Brain microvascular endothelial cell (primary cell): Measurements from ENCODE around the gene NTNG1.

Source experiments
- DNase-seq: peaks from one replicate; pipeline ENCODE4 v3.0.0-alpha.2; 2020
- H3K27ac ChIP-seq: fragments of 250-450 bp; sonication (Bioruptor Pico); 2 replicates; pipeline ENCODE4 v1.5.1; 2020; ENCODE audit warnings: mild to moderate bottlenecking, moderate library complexity
- H3K27me3 ChIP-seq: fragments of 250-450 bp; sonication (Bioruptor Pico); replicated peaks from 2 replicates; pipeline ENCODE4 v1.5.1; 2020; ENCODE audit warnings: mild to moderate bottlenecking
- H3K36me3 ChIP-seq: fragments of 250-450 bp; sonication (Bioruptor Pico); replicated peaks from 2 replicates; pipeline ENCODE4 v1.5.1; 2020; ENCODE audit warnings: mild to moderate bottlenecking
- H3K4me3 ChIP-seq: 2 replicates; pipeline ENCODE4 v1.5.1; 2011; ENCODE audit warnings: low read depth, mild to moderate bottlenecking, control low read depth, low read length, moderate library complexity
- CTCF ChIP-seq: IDR thresholded peaks from 2 replicates; pipeline ENCODE4 v1.5.1; 2011; ENCODE audit warnings: low read depth, mild to moderate bottlenecking, moderate library complexity, low read length, control low read depth, inconsistent platforms; ENCODE audit errors: missing control alignments
- in situ Hi-C: cut with HindIII; loops from 2 replicates; pipeline ENCODE4 v1.10.0; 2017; ENCODE audit warnings: low sequenced_read_pairs, low pct_ligation_motif_present

Gene NTNG1

GRCh38 chr1:107378866-107379265, 238.0 kb downstream of the NTNG1 start:
- Histone ChIP-seq H3K27me3 (no peaks in the 10 kb centered on the region), H3K4me3 (no peak overlapping the region), H3K27ac (no peak overlapping the region), H3K36me3 (no peaks in the 10 kb centered on the region)
- TF ChIP-seq CTCF = no peak
- in situ Hi-C loops = no loop called here
- DNase-seq = no peak

- in situ Hi-C loops = no loop called here
- no peak for TF ChIP-seq CTCF
- H3K27me3 ChIP-seq = no peaks in the 10 kb centered on the region
- DNase-seq = no peak
- H3K36me3 ChIP-seq = no peaks in the 10 kb centered on the region
- H3K4me3 ChIP-seq = no peak overlapping the region
- H3K27ac ChIP-seq = no peak overlapping the region
Observed at GRCh38 chr1:107379826-107380225, 239.0 kb downstream of the NTNG1 start.

GRCh38 chr1:107389410-107390396, 248.9 kb downstream of the NTNG1 start:
- DNase-seq = no peak
- no peaks in the 10 kb centered on the region for H3K27me3 ChIP-seq
- TF ChIP-seq CTCF = no peak
- in situ Hi-C loops = no loop called here
- H3K27ac ChIP-seq = no peak overlapping the region
- no peak overlapping the region for H3K4me3 ChIP-seq
- no peaks in the 10 kb centered on the region for H3K36me3 ChIP-seq

GRCh38 chr1:107394301-107394700, 253.5 kb downstream of the NTNG1 start:
- H3K36me3 ChIP-seq = no peaks in the 10 kb centered on the region

GRCh38 chr1:107401704-107402103, 260.9 kb downstream of the NTNG1 start:
- TF ChIP-seq CTCF = no peak
- no peak overlapping the region for H3K27ac ChIP-seq
- H3K36me3 ChIP-seq = no peaks in the 10 kb centered on the region
- no peak for DNase-seq
- H3K27me3 ChIP-seq = no peaks in the 10 kb centered on the region
- in situ Hi-C loops = no loop called here
- no peak overlapping the region for H3K4me3 ChIP-seq

More at GRCh38 chr1:107394301-107394700, 253.5 kb downstream of the NTNG1 start:
- in situ Hi-C loops = no loop called here
- no peak overlapping the region for H3K27ac ChIP-seq
- no peaks in the 10 kb centered on the region for H3K27me3 ChIP-seq
- no peak overlapping the region for H3K4me3 ChIP-seq
- DNase-seq = no peak
- no peak for TF ChIP-seq CTCF
